Activated CD4-positive, CD25-positive, alpha-beta regulatory T cell treated with anti-CD3 and anti-CD28 coated beads, Interleukin-2, amount 50 U/mL, for 24 hours (primary cell): ENCODE measurements around the gene KLF7.

ENCODE experiments used
- ATAC-seq, 2 donors: fragments of 150-1000 bp; cut with Tn5 transposase; one replicate each; pipeline ENCODE4 v1.10.0; 2021; ENCODE audit warnings: mild to moderate bottlenecking in 1 of 2, moderate library complexity in 1 of 2

Gene KLF7

DNA sequence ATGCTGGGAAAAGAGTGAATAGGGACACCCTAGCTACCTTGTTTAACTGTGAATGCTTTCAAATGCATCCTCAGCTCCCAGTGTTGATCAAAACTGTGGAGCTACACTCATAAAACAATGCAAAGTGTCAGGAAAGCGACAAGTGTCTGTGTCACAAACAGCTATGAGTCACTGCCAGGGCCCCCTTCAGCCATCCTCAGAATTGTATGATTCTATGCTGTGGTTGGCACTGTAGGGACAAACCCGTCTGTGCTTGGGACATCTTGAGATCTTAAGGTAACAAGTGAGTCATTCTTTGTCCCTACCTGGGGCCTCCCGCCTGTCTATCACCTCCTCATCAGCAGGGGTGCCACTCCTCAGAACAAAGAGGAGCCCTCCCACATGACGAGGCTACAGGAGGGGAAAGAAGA is 42.4 kb downstream of the KLF7 start:
- peak; percentile 96 to 97 for ATAC-seq

DNA sequence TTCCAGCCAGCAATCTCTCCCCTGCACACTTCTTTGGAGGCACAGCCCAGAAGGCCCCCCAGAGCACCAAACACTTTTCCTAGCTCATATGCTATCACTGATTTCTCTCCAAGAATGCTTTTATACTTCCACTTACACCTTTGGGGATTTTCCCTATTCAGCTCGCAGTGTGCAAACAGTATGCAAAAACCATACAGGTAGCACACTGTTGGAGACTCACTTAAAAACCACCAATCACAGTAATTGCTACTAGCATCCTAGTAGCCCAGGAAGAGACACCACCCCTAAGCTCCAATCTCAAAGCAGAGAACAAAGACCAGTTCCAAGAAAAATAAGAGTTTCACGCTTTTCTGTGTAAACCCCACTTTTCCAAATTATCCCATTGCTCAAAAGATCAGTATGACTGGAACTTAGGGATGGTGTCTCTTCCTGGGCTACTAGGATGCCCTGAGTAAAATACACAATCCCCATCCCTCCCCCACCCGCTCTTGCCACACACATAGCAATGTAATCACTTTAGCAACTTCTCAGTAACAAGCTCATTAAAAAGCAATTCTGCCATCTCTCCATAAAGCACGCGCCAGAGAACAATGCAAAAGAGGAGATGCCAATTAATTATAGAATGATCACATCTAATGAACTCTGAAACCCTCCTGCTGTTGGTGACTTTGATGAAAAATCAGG is 43.0 kb downstream of the KLF7 start:
- no peak for ATAC-seq

DNA sequence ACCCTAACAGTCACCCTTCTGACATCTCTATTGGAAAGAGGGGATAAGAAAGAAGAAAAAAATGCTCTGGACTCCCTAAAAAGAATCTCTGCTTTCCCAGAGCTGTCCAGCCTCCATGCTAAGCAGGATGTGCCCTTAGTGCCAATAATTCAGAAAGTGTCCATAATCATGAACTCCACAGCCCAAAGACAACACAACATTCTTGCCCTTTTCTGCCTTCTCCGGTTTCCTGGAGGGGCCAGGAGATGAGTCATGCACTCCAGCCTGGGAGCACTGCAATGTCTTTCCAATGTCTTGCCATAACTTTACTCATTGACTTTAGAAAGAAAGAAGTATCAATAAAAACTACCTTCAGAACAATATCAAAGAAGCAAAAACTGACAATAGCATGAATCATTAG is 44.0 kb downstream of the KLF7 start:
- no peak for ATAC-seq

DNA sequence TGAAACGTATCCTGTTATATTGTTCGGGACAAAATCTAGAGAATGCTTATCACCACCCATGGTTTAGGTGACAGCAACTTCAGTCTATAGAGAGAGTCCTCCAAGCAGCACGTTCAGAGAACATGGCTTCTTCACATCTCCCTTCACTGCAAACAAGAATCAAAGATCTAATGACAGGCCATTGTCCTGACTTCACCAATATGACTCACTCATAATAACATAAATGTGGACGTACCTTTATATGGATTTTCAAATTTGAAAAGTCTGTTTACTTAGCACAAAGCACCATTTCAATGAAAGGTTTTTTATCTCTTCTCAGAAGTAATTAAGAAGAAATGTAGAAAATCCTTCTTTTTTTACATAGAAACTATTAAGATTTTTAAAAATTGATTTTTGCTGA is 46.7 kb downstream of the KLF7 start:
- ATAC-seq = no peak

DNA sequence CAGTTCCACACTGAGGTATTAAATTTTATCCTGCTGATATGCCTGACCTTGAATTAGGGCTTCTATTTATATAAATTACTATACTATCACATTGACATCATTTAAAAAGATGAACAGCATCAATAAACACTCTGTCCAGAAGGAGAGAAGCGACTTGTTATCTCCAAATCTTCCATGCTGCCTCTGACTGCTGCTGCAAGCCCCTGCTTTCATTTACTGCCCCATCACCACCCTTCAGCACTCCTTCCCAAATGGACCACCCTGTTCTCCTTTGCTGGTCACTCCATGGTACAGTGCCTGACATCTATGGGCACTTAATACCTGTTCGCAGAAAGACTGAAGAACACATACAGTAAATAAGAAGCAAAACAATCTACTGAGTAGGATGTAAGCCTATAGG is 48.1 kb downstream of the KLF7 start:
- no peak for ATAC-seq

DNA sequence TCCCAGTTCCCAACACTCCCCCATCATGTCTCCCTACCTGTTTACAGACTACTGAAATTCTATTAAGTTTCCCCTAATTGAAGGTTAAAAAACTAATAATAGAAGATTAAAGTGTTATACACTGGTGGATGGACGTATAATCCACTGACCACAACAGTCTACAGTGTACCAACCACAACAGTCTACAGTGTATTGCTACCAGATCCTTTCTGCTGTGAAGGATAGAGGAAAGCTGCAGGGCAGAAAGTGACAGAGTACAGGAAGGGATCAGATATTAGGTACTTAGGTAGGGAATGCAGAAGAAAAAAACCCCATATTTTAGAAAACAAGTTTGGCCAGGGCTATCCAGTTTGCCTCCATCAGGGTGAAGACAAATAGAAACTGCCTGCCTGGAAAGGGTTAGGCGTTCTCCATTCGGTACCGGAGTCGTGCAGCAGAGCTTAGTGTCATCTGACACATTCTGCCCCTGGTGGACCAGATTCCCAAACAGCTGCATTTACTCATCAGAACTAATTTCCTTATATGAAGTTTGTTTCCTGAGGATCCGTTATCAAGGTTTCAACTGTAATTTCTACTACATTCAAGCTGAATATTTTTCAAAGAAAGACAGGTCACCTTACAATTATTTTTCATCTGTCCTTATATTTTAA is 49.9 kb downstream of the KLF7 start:
- ATAC-seq = no peak

DNA sequence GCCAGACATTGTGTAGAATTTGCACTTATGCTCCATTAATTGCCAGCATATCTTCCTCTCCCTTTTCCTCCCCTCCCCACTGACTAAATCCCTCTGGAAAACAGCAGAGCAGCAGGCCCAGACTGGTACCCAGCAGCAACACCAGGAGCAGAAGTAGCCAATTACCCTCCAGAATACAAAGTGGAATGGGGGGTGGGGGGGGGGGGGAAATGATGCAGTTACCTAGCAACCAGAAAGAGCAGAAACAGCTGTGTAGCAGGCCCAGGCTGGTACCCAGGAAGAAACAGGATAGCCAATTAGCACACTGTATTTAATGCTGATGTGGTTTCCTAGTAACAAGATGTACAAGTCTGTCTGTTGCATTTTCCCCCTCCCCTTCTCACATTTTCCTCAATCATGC is 52.3 kb downstream of the KLF7 start:
- no peak for ATAC-seq

DNA sequence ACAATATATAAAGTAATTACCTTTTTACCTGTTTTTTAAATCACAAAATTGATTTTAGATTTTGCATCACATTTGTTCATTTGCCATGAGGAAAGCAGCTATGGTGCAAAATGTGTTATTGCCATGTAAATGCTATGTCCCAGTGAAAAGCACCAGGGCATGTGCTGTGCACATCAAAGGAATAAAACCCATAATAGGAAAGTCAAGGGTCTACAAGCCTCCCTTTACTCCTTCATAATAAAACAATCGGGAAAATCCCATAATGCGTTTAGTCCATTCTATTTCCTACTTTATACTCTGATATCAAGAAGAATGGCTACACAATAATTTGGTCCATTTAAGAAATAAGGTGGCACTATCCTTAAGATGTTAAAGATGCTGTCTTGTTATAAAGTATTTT is 53.0 kb downstream of the KLF7 start:
- no peak for ATAC-seq

DNA sequence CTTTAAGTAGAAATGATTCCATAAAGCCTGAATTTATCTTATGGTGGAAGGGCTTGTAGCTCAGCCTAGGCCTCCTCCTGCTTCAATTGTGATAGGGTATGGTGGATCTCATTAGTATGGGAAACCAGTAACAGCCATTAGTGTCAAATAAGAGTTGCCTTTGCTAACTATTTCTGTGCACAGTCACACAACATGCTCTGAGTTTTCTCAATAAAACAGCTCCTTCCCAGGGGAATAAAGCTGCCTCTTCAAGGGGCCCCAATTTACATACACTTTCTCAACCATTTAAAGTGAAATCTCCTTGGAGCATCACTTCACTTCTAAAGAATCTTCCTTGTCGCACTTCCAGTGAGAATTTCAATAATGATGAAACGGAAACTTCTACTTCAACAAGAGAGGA is 53.4 kb downstream of the KLF7 start:
- no peak for ATAC-seq

DNA sequence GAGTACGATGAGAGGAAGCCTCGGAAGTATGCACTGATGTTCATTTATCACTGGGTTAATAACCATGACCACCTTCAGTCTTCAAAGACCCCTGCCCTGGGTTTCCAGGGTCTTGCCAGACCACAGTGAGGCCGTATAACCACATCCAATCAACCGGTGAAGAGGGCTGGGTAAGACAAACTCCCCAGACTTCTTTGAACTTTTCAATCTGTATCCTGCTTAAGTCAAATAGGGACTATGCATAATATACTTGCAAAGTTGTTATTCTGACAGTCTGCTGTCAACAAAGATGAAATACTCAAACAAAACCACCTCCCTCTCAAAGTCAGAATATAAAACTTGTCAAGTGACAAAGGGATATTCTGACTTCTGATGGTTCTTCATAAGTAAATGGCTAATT is 54.0 kb downstream of the KLF7 start:
- ATAC-seq = no peak

DNA sequence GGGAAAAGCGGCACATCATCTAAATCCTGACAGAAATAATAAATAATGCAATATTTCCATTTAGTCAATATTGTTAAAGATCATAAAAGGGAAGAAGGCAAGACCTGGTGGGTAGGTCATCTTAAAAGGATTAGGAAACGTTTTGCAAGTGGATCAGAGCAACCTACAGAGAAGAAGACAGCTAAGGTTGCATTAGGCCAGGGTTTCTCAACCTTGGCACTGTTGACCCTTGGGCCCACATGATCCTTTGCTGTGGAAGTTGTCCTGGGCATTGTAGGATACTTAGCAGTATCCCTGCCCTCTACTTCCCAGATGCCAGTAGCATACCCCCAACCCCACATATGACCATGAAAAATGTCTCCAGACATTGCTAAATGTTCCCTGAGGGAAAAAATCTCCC is 55.0 kb downstream of the KLF7 start:
- ATAC-seq = no peak

DNA sequence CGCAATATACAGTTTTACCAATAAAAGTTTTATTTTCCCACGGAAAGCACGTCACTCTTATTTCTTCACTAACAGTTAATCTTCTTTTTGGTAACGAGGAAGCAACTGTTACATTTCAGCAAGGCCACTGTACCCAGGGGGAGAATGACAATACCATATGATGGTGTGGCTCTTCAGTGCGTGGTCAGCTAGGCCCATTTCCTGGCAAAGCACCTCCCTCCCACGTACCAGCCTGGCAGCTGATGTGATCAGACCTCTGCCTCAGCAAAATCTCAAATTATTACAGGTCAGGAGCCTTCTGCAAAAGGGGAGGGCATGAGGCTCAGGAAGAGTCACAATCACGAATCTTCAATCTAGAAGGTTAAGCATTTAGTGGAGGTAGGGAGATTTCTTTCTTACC is 55.4 kb downstream of the KLF7 start:
- no peak for ATAC-seq

DNA sequence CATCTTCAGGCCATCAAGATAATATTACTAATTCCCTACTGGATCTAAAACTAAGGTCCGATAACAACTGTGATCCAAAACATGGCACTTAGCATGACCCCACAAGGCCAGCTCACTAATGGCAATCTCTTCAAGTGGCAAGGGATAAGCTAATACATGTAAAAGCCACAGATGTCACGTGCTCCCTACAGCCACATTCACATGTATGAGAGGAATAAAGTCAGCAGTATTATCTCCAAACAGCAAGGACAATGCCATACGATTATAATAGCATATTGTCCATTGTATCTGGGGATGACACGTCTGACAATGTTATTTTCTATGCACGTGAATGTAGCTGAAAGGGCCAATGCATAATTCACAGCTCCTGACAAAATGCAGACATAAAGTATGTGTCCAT is 56.0 kb downstream of the KLF7 start:
- ATAC-seq = no peak

DNA sequence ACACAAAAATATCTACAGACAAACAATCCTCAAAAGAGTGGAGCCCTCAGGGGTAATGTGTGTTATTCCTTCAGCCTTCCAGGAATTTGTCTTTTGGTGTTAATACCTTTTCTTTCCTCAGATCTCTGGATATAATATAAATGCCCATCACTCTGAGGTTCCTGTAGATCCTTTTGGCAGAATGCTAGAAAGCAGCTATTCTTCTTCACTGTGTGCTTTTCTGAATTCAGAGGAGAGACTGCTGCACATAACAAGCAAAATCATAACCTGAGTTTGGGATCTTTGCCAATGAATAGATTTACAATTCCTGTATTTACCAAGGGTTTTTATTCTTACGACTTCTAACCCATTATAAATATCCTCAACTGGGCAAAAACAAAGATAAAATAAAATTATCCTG is 57.3 kb downstream of the KLF7 start:
- no peak for ATAC-seq

DNA sequence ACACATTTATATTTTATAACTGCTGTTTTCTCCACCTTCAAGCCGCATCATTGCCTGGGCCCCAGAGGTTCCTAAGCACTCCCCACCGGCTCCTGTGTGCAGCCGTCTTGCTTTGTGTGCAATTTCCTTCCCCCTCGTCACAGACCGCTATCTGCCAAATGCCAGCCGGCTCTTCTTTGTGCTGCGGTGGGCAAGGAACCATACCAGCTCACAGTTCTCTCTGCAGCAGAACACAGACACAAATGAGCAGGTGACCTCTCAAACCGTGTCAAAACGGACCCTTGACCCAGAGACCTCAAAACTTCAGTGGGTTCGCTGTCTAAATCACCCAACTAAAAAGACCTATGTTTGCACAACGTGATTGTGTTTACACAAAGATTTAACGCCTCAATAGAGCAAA is 58.2 kb downstream of the KLF7 start:
- ATAC-seq = no peak

DNA sequence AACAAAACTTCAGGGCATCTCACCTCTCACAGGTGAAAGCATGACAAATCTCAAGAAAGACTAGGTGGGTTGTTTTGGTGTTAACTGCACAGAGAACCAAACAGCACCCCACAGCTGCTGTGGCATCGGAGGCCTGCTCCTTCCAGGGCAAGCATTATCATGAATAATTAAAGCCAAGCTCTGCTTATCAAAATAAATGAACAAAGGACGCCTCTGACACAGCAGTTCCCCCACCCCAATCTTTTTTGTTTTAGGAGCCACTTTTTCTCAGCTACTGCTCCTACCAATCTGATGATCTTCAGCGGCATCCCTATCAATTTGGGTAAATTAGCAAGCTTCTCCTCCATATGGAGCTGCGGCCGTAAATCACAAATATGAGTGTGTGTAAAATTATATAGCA is 58.6 kb downstream of the KLF7 start:
- no peak for ATAC-seq

DNA sequence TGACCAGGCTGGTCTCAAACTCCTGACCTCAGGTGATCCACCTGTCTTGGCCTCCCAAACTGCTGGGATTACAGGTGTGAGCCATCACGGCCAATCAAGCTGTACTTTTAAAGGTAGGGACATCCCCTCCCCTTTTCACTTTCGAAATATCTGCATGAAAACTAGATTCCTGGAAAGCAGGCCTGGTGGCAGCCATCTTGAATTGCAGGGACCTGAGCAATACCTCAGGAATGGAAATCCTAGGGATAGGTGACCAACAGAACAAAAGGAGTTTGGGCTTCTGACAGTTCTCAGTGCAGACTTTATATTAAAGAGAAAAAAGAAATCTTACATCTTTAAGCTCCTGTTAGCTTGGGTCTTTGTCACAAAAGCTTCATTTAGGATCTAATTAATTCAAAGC is 62.6 kb downstream of the KLF7 start:
- ATAC-seq = no peak

DNA sequence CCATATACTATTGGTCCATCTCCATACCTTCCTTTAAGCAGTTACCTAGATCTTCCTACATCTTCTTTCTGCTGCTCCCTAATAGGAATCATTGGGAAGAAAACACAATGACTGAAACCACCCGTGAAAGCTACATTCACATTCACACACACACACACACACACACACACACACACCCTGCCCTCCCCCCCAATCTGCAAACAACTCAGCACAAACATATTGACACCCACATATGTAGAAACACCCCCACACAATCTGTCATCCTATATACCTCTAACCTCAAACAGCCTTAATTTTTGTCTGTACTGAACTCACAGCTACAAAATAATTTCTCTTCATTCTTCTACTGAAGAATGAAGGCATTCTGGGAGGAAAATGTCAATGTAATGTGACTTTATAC is 63.8 kb downstream of the KLF7 start:
- ATAC-seq = no peak

DNA sequence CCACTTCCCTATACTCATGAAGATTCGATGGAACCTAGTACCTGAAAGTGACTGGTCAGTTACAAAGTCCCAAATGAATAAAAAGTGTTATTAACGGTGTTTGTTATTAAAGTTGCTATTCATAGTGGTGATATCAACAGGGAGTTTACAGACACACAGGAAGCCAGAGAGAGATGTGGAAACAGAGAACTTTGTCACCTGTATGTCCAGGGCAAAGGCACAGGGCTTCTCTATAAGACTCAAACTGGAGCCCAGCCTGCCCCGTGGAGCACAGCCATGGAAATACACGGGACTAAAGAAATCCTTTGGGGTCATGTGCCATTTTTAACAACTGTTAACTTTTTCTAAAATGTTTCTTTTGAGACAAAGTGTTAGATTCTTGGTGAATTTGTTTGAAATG is 68.5 kb downstream of the KLF7 start:
- ATAC-seq = no peak

DNA sequence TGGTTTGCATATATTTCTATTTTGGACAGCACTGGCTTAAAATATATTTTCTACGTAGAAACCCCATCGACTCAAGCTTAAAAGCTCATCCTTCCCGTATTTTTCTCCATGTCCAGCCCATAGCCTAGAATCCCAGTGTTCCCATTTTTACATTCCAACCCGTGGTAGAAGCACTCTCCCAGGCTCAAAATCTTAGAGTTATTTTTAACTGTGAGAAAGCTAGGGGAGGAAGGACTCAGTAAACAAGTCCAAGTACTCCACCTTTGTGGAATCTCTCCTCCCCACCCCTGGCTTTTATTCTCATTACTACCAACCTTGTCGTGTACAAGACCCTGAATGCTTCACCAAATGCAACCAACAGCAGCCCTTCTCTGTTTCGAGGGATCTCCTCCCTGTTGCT is 69.8 kb downstream of the KLF7 start:
- ATAC-seq = no peak

DNA sequence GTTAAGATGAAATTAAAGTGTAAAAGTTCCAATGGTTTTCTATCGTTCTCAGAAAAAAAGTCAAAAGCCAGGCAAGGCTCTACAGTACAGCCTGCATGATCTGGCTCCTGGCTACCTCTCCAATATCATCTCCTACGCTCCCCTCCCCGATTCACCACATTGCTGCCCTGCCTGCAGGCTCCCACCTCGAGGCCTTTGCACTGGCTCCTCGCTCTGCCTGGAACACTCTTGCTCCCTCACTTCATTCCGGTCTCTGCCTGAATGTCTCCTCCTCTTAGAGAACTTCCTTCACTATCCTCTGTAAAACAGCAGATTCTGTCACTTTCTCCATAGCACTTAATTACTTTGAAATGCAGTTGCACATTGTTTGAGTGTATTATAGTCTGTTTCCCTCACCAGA is 72.5 kb downstream of the KLF7 start:
- ATAC-seq = no peak

DNA sequence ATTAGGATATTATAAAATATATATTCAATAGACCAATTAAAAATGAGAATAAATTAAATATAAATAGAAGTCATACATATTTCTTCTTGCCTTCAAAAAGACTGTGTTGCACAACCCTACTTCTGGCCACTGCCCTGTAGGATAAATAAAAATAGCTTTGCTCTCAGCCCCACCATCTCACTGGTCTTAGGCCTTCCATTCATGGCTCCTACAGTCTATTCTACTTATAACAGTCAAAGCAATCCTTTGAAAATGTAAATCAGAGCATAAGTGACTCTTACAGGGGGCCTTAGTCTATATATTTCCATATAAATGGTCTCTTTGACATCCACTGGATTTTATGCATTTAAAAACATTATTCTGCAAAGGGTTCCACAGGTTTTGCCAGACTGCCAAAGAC is 72.9 kb downstream of the KLF7 start:
- no peak for ATAC-seq

DNA sequence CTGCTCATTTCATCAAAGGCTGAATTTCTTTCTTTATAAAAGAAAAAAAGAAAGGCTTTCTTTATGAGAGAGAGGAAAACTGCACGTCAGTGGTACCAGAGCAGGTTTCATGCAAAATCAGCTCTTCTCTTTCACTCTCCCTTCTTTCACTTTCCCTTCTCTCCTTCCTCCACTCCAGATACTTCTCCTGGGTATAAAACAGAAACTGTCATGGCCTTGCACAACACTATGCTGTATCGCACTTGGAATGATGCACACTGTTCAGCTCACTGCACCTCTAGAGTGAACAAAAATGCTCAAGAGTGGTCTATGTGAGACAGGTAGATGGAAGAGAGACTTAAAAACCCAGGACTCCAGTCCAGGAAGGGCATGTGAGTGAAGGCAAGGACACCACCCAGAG is 73.8 kb downstream of the KLF7 start:
- peak in 1 of 2 donors; percentile 27 for ATAC-seq

DNA sequence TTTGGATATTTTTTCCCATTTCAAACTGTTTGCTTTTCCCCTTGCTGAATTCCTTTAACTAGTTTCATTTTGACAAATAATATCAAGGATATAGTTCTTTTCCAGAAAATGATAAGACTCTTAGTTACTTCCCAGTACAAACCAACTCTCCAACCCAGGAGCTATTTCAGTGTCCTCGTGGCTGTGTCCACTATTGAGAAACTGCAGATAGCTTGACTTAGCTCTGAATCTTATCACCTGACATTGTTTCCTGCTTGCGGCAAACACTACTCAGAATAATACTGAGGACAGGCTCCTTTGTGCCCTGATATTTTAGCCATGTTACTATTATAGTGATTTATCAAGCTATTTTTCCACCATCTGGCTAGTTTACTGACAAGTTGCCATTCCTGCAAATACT is 74.6 kb downstream of the KLF7 start:
- ATAC-seq = no peak

DNA sequence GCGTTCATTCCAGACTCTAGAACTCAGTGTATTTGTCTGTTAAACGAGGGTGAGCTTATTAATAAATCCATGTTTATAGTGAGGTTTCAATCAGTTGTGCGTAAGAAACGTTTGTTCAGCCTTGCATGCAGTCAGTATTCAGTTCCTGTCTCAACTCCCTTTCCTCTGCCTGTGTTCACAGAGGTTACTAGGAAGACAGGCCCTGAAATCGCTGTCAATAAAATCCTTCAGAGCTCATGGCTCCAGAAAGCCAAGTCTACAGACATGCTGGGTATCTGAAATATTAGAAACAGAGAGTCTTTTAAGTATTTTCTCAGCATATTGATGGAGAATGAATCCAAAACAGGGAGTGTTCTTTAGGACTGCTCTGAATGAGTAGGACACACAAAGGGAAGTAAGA is 75.4 kb downstream of the KLF7 start:
- no peak for ATAC-seq
